Middle frontal gyrus (tissue), 1 donor: Measurements from ENCODE around the gene MXI1.
"Not testable (repeated sequence)": the region's sequence is repeated elsewhere in the genome, so short reads cannot be mapped to it uniquely, and the experiment has no call there.

Source experiments
- DNase-seq: peaks from one replicate; pipeline ENCODE4 v3.0.0-alpha.2; 2015; ENCODE audit warnings: low spot score; ENCODE audit errors: extremely low spot score

MXI1 gene

DNA sequence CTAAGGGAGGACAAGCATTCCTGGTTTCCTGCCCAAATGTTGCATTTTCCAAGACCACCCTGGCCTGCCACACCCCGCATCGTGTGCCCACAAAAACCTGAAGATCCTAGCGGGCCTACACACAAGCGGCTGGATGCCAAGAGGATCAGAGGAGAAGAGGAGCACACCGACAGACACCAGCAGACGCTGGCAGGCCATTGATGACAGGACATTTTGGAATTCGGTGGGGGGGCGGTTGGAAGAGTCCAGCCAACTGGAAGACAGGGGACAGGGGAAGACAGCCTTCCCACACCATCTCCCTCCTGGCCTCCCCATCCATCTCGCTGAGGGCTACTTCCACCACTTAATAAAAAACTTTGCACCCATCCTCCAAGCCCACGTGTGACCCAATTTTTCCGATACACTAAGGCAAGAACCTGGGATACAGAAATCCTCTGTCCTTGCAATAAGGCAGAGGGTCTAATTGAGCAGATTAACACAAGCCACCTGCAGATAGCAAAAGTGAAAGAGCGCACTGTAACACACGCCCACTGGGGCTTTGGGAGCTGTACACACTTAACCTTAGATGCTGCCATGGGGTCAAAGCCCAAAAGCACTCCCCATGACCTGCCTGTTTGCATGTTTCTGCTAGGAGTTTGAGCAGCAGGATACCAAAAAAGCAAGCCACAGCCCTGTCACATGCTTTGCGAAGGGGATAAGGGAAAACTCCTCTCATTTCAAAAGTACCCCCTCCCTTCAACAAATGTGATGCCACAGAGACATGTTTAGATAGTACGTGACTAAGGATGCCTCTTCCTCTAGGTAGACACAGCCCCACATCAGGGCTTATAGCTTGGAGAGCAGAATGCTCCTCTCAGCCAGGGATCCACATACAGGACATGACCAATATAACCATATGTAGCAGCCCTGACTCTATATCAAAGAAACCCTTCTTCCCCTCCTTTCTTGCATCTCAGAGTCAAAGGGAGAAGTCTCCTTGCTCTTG, 110.8 kb downstream of the MXI1 start:
- no peak for DNase-seq

DNA sequence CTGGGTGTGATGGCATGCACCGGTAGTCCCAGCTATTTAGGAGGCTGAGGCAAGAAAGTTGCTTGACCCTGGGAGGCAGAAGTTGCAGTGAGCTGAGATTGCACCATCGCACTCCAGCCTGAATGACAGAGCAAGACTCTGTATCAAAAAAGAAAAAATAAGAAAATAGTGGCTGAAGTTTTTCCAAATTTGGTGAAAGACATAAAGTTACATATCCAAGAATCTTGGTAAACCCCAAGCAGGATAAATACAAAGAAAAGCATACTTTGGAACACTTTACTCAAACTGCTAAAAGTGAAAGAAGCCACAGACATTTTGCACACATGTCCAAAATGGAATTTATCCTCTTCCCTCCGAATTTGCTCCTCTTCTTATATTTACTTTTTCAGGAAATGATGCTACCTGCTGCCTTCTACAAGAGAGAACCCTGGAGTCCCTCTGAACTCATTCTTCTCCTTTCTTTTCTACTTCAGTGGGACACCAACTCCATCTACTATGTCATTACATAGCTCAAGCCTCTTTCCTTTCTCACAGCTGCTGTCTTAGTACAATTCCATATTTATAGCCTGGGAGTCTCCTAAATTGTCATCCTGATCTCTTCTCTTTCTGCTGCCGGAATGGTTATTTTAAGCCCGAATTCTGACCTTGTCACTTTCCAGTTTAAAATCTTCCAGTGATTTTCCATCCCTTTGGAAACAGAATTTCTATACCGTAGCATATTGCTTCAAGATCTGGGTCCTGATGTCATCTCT, 114.6 kb downstream of the MXI1 start:
- no peak for DNase-seq

DNA sequence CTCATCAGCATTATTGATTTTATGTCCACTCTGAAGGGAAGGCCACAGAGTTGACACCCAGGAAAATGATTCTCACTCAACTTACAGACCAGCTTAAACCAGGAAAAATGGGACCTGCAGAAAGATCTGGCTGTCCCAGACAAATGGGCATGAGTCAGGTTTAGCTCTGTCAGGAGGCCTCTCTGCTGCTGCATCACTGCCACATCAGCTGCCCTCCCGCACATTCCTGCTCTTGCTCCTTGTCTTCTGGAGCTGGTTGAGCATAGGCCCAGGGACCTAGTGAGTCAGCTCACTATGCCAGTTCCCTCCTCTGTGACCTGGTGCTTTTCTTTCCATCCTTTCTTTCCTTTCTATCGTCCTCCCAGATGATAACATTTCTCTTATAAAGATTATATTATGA, 116.1 kb downstream of the MXI1 start:
- no peak for DNase-seq

DNA sequence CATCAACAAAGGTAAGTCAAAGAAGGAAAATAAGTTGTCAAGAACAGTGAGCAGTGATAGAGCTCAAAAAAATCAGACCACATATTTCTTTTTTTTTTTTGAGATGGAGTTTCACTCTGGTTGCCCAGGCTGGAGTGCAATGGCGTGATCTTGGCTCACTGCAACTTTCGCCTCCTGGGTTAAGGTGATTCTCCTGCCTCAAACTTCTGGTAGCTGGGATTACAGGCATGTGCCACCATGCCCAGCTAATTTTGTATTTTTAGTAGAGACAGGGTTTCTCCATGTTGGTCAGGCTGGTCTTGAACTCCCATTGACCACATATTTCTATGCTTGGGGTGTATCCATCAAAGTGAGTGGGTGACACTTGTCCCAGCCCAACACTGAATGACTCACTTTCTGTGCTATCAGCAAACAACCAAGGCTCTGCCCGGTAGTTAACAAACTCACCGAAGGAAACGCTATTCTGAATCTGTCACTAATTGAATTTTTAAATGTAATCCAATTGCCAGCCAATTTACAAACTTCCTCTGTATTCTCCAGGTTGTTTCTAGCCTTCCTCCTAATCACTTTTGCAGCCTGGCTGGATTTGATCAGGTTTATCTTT, 116.9 kb downstream of the MXI1 start:
- DNase-seq, result no peak

DNA sequence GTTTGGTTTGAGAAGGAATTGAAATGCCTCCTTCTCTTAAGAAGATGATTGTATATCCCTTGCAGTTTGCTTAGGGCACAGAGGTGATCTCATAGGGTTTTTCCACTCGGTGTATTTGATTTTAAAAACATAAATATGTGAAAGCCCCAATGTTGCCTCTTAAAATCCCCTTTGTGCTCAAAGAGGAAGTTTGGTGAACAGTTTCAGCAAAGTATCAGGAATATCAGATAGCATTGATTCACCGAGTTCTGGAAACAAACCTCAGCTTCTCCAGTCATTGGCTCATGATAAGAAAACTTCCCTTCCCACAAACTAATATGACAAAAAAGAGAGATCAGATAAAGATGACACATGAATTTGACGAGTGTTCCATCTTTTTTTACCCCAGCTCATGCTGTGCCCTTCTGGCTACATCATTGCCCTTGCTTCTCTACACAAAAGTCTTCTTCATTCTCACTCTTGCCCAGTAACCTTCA, 117.4 kb downstream of the MXI1 start:
- no peak for DNase-seq

DNA sequence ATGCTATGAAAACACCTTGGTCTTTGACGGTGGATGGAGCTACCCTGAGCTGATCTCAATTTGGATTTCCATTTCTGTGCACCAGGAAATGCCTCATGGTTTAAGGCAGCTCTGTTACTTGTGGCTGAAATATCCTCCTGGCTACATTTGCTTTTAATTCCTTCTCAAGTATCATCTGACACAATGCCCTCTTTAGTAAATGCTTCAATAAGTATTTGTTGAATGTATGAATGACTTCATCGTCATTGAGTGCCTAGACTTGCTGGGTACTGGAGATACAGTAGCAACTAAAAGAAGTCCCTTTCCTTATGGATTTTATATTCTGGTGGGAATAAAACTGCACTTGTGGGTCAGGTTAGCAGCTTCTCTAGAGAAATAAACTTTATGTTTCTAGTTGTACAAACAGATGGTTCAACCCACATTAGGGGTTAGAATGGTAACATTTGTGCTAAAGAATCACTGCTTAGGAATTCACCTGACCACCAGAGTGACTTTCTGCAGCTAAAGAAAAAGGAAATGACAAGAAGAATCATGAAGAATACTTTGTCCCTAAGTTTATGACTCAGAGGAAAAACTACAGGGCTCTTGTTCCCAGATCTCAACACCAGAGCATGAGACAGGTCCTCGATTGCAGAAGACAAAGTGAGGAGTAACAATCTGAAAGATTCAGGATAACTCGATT, 119.1 kb downstream of the MXI1 start:
- DNase-seq, result no peak

DNA sequence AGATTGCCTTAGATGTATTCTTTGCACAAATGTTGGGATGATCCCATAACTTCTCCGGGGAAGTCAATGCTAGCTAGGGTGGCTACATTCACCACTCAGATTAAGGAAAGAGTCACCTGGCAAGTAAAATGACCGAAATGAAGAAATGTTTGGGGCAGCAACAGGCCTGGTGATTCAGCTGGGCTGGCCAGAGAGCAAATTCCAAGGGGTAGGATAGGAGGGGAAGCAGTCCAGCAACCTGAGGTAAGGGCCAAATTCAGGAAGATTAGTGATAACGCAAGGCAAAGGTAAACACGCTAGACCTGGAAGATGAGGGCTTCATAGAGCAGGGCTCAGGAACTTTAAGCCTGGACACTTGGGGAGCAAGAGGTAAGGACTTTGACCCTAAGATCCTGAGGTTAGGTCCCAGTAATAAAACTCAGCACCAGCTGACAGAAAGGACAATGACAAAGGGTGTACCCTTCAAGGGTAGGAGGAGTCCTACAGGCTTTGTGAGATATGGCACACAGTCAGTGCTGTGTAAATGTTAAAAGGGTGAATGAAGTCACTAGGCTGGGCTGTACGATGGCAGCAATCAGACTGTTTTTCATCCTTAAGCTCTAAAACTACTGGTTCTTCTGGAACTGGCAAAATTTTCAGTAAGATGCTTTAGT, 120.0 kb downstream of the MXI1 start:
- DNase-seq, result no peak

DNA sequence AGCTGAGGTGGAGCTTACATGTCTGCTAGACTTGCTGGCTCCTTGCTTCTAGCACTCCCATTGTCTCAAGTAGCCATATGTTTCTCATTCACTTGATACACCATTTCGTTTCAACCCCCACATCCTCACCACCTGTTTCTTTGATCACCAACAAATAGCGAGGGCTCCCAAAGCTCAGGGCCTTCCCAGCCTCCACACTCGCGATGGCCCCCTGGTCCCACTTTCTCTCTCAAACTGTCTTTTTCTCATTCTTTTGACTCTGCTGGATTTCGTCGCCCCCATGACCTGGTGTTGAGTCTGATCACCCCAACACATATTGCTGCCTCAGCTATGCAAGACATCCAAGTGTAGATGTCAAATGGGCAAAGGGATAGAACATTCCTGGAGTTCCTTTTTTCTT, 123.3 kb downstream of the MXI1 start:
- DNase-seq, result no peak

DNA sequence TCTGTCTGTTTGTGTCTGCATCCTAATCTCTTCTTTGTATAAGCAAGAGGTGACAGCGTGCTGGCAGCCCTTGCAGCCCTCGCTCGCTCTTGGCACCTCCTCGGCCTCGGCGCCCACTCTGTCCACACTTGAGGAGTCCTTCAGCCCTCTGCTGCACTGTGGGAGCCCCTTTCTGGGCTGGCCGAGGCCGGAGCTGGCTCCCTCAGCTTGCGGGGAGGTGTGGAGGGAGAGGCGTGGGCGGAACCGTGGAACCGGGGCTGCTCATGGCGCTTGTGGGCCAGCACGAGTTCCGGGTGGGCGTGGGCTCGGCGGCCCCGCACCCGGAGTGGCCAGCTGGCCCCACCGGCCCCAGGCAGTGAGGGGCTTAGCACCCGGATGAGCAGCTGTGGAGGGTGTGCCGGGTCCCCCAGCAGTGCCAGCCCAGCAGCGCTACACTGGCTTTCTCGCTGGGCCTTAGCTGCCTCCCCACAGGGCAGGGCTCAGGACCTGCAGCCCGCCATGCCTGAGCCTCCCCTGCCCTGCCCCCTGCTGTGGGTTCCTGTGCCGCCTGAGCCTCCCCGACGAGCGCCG, 123.9 kb downstream of the MXI1 start:
- not testable (repeated sequence) for DNase-seq

DNA sequence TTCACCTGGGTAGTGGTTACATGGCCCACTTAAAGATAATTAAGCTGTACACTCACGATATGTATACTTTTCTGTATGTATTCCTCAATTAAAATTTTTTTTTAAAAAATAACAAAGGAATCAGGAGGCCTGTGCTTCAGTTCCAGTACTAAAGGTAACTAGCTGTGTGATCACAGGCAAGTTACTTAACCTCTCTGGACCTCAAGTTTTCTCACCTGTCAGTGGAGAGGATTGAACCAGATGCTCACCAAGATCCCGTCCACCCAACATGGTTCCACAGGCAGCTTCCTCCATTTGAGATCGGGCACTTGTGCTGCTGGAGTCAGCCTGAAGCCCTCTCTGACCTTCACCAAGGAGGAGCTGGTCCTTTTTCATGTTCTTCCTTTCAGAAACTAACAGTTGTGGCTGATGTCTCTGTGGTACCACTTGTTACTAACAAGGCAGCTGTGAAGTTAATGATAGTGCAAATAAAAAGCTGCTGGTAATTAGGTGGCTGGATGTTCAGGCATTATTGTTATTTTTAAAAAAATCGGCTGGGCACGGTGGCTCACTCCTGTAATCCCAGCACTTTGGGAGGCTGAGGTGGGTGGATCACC, 126.8 kb downstream of the MXI1 start:
- DNase-seq, result no peak

DNA sequence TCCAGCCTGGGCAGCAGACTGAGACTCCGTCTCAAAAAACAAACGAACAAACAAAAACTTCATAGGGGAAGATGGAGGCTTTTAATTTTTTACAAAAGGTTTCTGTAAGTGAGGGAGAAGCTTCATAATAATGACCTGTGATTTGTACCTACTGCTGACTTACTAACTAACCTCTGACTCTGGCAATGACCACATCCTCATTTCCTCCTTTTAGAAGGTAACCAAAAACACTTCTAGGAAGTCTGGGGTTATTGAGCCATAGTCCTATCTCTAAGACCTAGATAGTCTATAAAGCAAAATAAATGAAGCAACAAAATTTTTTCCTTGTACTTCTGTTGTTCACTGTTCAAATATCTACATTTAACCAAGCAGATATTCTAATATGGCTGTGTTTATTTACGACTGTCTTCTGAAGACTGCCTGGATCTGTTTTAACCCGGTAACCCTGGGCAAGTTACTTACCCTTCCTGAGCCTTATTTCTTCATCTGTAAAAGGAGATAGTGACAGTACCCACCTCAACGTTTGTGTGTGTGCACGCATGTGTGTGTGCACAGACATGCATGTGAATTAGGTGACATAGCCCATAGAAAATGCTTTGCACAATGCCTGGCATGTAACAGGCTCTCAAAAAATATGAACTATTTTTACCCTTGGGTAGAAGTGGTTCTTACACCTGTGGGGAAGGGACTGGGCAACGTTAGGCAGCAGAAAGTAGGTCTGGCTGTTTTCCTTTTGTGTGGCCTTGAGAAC, 128.1 kb downstream of the MXI1 start:
- DNase-seq, result no peak

DNA sequence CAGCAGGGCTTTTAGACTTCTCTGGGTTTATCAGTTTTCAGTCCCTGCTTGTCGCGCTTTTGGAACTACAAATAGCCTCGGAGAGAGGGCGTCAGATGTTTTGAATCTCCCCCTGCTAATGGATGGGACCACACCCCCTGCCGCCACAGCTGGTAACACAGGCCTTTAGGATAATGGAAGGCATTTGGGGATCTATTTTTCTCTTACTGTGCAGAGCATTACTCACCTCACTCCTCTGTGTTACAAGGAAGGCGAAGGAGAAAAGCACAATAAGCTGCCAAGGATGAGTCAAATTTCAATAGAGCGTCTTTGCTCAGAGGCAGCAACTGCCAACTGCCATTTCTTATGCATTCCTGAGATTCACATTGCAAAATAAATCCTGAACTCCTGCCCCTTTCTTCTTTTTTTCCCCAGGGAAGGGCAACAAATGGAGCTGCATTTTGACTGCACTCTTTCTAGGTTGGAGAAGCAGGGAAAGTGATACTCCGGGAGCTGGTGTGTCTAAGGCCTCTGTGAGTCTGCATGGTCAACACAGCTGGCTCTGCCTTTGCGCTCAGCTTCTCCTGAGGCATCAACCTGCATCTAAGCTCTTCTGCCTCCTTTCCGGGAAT, 128.8 kb downstream of the MXI1 start:
- DNase-seq, result no peak
